ENCODE measurements around the gene MTTP. TPM values are rescaled to one million over a fixed set of nuclear protein-coding genes. Genes with fewer than 3 reads are reported as not detected.

The MTTP gene
- polyA plus RNA-seq, 3 donors = 0.05 to 0.07 TPM; not detected in 1

DNA sequence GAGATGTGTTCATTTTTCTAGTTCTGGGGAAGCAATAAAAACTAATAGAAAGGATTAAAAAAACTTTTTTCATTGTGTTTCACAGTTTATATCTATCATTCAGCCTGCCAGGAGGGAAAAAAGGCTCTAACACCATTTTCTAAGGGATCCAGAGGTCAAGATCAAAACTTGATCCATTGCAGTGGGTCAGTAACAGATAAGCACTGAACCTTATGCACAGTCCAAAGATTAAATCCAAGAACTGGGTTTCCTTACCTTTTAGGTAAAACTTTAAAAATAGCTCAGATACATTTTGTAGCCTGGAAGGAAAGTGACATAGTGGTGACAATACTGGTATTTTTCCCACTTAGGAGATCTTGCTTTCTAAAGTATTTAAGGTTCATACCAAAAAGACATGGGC is 12.7 kb downstream of the MTTP start:
- no peak overlapping the region for H3K27ac ChIP-seq (ENCODE audit: low read depth, low read length)

DNA sequence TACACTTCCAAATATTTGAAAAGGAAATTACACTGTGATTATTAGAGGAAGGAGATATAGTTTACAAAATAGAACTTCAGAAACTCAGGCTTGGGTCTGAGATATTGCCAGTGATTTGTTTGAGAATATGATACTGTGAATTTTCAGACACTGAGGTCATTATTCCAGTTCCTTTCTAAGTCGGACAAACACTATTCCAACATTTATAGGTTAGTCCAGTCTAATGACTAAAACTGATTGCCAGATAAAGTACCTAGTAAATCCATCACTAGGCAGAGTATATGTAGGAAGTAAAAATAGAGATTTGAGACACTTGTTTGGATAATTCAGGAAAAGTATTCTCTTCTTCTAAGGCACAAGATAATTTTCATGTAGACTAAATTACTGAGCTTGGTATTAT is 13.2 kb downstream of the MTTP start:
- WGBS, 3 donors = 40 to 67% (median 44%) methylated on average over 1 of the region's 1 CpG
- H3K27ac ChIP-seq (ENCODE audit: low read depth, low read length) = no peak overlapping the region

DNA sequence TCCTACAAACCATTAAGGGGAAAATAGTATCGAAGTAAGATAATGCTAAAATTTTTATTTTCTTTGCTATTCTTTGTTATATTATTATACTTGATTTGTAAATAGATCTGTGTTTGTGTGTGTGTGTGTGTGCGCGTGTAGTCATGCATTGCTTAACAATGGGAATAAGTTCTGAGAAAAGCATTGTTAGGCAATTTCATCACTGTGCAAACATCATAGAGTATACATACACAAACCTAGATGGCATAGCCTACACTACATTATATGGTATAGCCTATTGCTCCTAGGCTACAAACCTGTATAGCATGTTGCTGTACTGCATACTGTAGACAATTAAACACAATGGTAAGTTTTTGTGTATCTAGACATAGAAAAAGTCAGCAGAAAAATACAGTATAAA is 17.1 kb downstream of the MTTP start:
- WGBS, 3 donors = 94 to 97% (median 94%) methylated on average over 3 of the region's 3 CpGs
- no peak overlapping the region for H3K27ac ChIP-seq (ENCODE audit: low read depth, low read length)

DNA sequence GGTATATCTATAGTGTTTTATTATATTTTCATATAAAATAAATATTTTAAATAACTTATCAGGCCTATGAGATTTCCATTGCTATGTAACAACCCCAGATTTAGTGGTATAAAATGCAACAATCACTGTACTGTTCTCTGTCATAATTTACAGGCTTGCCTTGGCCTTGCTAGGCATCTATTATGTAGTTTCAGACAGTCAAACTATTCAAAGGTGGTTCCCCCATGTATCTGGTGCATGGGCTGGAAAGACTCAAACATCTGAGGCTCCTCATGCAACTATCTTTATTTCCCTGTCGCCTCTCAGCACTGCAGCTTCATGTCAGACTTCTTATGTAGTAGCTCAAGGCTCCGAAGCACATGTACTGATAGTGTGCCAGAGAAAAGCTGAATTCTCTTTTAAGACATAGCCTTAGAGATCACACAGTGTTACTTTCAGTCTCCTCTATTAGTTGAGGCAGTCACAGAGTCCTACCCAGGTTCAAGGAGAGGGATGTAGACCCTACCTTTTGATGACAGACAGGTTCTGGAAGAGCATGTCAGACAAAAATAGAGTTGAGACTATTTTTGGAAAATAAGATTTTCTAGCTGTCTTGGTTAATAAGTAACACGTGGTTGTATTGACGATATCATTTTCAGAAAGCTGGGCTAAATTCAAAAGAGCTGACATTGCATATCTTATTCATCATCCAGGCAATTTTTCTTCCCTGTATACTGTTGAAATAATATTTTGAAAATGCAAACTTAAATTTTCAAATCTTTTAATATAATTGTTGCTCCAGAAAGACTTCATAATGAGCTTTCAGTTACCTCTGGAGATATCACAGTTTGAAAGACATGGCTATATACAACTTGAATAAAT is 19.4 kb downstream of the MTTP start:
- H3K27ac ChIP-seq (ENCODE audit: low read depth, low read length) = no peak overlapping the region
- WGBS, 3 donors = 32 to 82% (median 78%) methylated on average over 4 of the region's 4 CpGs

DNA sequence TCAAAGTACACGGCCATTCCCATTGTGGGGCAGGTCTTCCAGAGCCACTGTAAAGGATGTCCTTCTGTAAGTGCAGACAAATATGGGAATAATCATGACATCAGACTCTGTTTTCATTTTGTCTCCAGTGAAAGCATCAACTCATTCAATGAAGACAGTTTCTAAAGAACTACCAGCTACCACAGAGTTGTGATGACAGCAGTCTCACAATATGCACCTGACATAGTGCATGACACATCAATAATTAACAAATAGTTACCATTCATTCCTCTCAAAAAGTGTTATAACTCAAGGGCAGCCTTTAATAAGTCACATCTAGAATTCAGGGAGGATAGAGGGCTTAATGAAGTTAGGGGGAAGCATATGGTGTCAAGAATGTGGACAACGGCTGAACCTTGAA is 20.2 kb downstream of the MTTP start:
- WGBS, 3 donors = 81 to 85% (median 83%) methylated on average over 2 of the region's 2 CpGs
- H3K27ac ChIP-seq (ENCODE audit: low read depth, low read length) = no peak overlapping the region

DNA sequence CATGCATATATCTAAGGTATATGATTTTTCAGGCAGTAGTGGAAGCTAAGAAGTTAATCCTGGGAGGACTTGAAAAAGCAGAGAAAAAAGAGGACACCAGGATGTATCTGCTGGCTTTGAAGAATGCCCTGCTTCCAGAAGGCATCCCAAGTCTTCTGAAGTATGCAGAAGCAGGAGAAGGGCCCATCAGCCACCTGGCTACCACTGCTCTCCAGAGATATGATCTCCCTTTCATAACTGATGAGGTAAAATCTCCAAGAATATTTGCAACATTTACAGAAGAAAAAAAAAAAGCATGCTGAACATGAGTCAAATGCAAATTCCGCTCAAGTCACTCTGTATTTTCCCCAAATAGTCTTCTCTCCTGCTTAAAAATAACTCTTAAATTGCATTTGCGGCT is 32.1 kb downstream of the MTTP start:
- H3K27ac ChIP-seq (ENCODE audit: low read depth, low read length) = no peak overlapping the region
- WGBS, 3 donors = 88 to 98% (median 94%) methylated on average over 2 of the region's 2 CpGs

DNA sequence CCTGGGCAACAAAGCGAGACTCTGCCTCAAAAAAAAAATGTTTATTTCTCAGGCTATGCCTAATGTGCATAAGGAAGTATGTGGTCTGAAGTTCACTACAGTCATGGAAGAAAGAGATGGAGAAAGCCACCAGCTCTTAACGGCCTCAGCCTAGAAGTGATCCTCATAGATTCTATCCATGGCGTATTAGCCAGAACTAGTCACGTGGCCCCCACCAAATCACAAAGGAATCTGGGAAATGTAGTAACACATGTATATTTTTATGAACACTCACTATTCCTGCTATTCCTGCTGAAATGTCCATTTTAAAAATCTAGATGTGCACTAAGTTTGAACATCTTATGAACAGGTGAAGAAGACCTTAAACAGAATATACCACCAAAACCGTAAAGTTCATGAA is 33.8 kb downstream of the MTTP start:
- H3K27ac ChIP-seq (ENCODE audit: low read depth, low read length) = no peak overlapping the region
- WGBS, 3 donors = 93 to 94% (median 93%) methylated on average over 5 of the region's 5 CpGs

DNA sequence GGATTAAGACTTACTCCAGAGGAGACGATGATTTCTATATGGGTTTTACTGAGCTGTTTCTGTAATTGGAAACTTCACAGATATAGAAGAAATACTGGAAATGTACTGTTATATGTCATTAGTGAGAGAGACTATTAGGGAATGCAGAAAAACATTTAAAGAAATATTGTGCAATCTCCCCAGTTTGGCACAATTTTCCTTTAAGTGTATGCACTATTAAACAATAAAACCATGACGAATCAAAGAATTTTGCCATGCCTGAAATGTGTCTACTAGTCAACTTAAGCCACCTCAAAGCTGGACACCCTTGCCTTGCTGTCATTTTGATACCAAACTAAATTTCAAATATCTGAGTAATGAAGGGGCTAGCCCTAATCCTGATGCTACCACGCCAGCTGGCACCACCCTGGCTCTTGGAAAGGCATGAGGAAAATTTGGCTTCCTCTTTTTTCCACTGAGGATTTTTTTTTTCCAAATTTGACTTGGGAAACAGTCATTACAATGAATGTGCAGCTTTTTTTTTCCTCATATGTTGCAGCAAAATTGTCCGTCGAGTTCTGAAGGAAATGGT is 36.1 kb downstream of the MTTP start:
- H3K27ac ChIP-seq (ENCODE audit: low read depth, low read length) = no peak overlapping the region

DNA sequence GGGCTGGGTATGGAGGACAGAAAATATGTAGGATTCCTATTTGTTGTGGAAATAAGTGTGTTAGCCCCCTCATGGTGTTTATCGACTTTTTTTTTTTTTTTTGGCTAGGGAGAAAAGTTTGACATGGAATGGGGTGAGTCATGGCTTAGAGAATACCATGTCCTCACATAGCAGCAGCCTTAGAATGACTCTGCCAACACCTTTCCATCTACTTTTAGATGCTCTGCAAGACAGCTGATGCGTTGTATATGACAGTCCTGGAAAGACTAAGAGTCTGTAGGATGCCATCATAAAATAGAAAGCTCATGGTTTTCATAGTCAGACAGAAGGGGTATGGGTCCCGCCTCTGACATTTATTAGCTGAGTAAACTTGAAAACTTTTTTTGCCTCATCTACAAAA is 37.7 kb downstream of the MTTP start:
- H3K27ac ChIP-seq (ENCODE audit: low read depth, low read length) = no peak overlapping the region
- 77 to 85% (median 79%) methylated on average over 3 of the region's 3 CpGs for WGBS, 3 donors

More for the DNA sequence above, 36.1 kb downstream of the MTTP start:
- WGBS, 3 donors = 63 to 87% (median 63%) methylated on average over 5 of the region's 5 CpGs

DNA sequence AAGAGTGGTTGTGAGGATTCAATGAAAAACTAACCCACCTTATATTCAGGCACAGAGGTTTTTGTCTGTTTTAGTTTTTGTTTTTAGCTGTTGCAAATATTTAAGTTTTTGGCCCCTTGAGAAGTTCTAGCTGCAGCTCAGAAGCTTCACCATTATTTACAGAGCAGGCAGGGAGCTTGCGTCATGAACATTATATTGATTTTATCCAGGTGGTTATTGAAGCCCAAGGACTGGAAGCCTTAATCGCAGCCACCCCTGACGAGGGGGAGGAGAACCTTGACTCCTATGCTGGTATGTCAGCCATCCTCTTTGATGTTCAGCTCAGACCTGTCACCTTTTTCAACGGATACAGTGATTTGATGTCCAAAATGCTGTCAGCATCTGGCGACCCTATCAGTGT is 38.1 kb downstream of the MTTP start:
- H3K27ac ChIP-seq (ENCODE audit: low read depth, low read length) = no peak overlapping the region
- 21 to 52% (median 46%) methylated on average over 5 of the region's 5 CpGs for WGBS, 3 donors

DNA sequence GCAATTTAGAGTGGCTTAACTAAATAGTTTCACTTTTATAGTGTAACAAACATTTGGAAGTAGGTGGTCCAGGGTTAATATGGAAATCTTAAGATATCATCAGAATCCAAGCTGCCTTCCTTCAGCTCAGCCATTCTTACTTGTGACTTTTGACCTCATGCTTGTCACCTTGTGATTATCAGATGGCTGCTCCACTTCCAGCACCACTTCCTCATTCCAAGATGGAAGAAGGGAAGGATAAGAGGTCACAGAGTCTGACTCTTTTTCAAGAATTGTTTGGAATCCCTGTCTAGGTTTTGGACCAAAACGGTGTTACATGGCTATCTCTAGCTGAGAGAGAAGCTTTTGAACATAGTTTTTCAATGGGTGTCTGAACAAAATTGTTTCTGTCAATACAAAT is 39.9 kb downstream of the MTTP start:
- WGBS, 3 donors = 36 to 68% (median 45%) methylated on average over 1 of the region's 1 CpG
- no peak overlapping the region for H3K27ac ChIP-seq (ENCODE audit: low read depth, low read length)

DNA sequence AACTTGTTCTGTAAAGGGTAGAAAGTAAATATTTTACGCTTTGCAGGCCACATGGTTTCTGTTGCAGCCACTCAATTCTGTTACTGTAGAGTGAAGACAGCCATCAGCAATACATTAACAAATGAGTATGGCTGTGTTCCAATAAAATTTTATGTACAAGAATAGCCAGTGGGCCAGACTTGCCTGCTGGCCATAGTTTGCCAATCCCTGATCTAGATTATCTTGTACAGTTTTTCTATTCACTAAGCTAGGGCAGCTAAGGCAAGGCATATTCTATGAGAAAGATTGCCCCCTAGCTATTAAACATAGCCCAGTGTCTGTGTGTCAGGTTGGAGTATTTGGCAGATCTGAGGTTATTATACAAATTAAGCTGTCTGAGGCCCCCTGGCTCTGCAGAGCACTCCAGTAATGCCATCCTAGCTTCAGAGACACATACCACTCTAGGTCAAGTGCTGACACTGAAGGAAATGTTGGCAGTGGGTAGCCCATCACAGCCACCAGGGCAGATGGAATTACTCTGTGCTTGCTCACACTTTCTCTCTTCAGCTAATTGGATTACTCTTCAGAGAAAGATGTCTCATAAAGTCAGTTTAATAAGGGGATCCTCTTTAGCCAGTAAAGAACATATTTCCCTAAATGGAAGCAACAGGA is 40.7 kb downstream of the MTTP start:
- WGBS, 3 donors = 51 to 94% (median 89%) methylated on average over 1 of the region's 1 CpG

DNA sequence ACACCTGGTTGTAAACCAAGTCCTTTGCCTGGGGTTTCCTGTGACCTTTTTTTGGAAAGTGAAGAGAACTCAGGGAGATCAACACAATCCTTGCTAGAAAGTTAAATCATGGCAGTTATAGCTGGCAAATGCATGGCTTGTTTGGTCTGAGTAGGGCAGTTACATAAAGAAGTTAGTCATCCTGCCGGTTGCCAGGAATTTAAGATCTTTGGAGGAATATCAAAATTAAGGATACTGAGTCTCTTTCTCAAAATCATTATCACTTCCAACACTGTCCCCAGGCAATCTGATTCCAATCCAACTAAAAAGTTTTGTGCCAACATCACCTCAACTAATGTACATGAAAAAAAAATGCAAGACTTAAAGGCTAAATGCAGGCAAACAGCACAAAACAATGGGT is 42.8 kb downstream of the MTTP start:
- H3K27ac ChIP-seq (ENCODE audit: low read depth, low read length) = no peak overlapping the region
- WGBS, 3 donors = 67 to 85% (median 79%) methylated on average over 1 of the region's 1 CpG

More for the DNA sequence above, 40.7 kb downstream of the MTTP start:
- H3K27ac ChIP-seq (ENCODE audit: low read depth, low read length) = no peak overlapping the region

DNA sequence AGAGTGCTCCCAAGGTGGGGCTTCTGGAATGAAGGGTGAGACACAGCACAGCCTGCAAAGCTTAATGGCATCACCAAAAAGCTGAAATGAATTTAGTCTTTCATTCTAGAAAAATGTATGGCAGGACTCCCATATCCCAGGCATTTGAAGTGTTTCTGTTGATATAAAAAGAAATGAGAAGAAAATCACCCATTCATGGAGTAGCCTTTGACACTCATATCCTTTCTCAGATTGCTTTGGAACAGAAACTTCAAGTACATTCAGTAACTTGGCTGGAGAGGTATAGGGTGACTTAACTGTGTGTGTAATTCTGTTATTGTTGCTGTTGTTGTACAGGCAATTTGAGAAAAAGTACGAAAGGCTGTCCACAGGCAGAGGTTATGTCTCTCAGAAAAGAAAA is 47.7 kb downstream of the MTTP start:
- WGBS, 3 donors = 86 to 96% (median 87%) methylated on average over 1 of the region's 1 CpG
- H3K27ac ChIP-seq (ENCODE audit: low read depth, low read length) = no peak overlapping the region

DNA sequence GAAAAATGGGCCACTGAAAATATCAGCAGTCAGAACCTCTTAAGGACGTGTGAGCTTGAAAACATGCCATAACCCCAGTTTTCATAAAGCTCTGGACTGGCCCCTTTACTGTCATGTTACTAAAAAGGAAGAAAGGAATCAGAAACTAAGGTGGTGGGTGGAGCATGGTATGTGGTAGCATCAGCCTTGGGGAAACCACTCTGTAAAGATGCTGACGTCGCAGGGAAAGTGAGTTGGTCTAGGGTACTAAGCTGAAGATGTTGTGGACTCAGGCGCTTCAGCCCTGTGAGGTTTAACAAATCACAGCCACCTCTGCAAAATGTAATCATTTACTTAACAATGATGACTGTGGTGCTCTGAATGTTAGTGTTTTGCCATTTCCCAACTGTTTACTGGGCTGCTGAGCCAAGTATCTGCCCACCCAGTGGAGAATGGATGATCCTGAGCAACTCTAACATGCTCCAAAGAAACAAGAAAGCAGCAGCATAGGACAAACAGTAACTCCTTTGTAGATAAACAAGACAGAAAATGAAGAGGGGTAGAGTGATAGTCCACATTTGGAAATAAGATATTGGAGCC is 49.6 kb downstream of the MTTP start:
- 64 to 77% (median 70%) methylated on average over 4 of the region's 4 CpGs for WGBS, 3 donors
- no peak overlapping the region for H3K27ac ChIP-seq (ENCODE audit: low read depth, low read length)

DNA sequence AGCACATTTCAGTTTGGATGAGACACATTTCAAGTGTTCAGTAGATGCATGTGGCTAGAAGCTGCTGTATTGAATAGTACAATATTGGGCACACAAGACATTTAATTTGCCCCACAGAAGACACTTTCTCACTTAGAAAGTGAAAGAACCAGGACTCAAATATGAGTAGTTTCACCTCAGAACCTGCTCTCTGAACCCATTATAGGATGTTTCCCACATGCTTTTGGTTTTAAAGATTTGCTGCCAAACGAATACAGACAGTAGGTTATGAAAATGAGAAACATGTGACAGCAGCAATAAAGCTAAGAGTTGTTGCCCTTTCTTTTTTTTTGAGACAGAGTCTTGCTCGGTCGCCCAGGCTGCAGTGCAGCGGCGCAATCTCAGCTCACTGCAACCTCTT is 50.7 kb downstream of the MTTP start:
- H3K27ac ChIP-seq (ENCODE audit: low read depth, low read length) = no peak overlapping the region
- 80 to 93% (median 80%) methylated on average over 5 of the region's 5 CpGs for WGBS, 3 donors

DNA sequence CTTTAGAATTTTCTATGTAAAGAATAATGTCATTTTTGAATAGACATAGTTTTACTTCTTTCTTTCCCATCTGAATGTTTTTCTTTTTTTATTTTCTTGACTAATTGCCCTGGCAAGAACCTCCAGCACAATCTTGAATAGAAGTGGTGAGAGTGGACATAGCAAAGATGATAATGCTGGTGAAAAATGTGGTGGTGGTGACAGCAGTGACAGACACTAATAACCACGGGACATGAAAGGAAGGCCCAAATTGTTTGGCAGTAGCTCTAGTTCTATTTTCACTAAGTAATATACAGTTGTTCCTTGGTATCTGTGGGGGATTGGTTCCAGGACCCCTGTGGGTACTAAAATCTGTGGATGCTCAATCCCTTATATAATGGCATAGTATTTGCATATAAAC is 53.4 kb downstream of the MTTP start:
- H3K27ac ChIP-seq (ENCODE audit: low read depth, low read length) = no peak overlapping the region
- 79 to 93% (median 90%) methylated on average over 1 of the region's 1 CpG for WGBS, 3 donors

DNA sequence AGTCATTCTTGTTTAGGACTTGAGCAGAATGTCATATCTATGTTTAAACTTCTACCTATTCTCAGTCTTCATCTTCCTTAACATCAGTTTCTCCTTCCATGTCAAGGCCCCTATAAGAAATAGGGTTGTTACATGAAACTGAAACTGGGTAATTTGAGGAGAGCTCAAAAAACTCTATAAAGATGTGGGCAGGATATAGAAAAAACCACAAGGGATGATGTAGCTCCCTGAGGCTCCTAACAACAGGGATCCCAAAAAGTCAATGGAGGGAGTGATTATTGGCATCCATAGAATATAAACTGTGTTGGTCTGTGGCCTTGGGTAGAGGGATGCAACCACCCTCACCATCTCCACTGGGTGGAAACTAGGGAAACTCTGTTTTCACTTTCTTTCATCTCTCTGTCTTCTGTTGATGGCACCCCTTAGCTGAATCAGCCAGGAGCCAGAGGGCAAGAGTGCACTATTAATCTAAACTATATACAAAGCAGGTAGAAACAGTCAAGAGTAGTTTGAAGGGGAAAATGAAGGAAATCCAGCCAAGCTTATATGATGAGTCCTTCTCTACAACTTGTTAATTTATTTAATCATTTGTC is 55.4 kb downstream of the MTTP start:
- no peak overlapping the region for H3K27ac ChIP-seq (ENCODE audit: low read depth, low read length)

DNA sequence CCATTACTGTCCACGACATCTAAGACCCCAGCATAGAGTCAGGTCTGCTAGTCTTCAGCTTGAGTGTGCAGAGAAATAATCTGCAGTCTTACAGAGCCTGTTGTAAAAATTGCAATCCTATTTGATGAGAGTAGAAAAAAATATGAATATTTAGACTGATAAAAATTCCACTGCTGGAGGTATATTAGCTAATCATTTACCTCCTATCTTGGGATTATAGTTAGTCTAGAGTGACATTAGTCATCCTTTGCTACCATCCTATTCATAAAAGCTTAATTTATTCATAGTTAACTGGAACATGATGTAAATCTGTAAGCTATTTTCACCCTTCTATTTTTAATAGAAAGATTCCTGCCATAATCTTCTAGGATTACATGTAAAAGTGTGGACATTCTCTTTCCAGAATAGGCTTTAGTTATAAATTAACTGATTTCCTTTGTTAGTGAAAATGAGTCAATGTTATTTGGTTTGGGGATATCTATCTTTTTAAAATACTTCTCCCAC is 56.3 kb downstream of the MTTP start:
- 64 to 69% (median 68%) methylated on average over 1 of the region's 1 CpG for WGBS, 3 donors
- H3K27ac ChIP-seq (ENCODE audit: low read depth, low read length) = no peak overlapping the region

Data from adipose tissue (tissue), 3 donors.